Measurements from ENCODE around the gene CD226.

The CD226 gene

GRCh38 chr18:69935319-69936190, 12.1 kb downstream of the CD226 start:
- TF ChIP-seq, protein P1, sequence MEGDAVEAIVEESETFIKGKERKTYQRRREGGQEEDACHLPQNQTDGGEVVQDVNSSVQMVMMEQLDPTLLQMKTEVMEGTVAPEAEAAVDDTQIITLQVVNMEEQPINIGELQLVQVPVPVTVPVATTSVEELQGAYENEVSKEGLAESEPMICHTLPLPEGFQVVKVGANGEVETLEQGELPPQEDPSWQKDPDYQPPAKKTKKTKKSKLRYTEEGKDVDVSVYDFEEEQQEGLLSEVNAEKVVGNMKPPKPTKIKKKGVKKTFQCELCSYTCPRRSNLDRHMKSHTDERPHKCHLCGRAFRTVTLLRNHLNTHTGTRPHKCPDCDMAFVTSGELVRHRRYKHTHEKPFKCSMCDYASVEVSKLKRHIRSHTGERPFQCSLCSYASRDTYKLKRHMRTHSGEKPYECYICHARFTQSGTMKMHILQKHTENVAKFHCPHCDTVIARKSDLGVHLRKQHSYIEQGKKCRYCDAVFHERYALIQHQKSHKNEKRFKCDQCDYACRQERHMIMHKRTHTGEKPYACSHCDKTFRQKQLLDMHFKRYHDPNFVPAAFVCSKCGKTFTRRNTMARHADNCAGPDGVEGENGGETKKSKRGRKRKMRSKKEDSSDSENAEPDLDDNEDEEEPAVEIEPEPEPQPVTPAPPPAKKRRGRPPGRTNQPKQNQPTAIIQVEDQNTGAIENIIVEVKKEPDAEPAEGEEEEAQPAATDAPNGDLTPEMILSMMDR (IDR thresholded peaks at IDR 0.05): no peak
- TF ChIP-seq ZFX (IDR thresholded peaks at IDR 0.05; ENCODE audit: borderline replicate concordance): no peak
- no peak overlapping the region for H3K27ac ChIP-seq

- H3K27ac ChIP-seq: no peak overlapping the region
- TF ChIP-seq, protein P1 (IDR thresholded peaks at IDR 0.05): no peak
- TF ChIP-seq ZFX (IDR thresholded peaks at IDR 0.05; ENCODE audit: borderline replicate concordance): no peak
Measured at GRCh38 chr18:69934601-69935265, 12.9 kb downstream of the CD226 start.

- H3K27ac ChIP-seq: no peak overlapping the region
- TF ChIP-seq, protein P1 (IDR thresholded peaks at IDR 0.05): no peak
- TF ChIP-seq ZFX (IDR thresholded peaks at IDR 0.05; ENCODE audit: borderline replicate concordance): no peak
Measured at GRCh38 chr18:69929041-69929774, 18.5 kb downstream of the CD226 start.

- H3K27ac ChIP-seq: no peak overlapping the region
- TF ChIP-seq, protein P1 (IDR thresholded peaks at IDR 0.05): no peak
- TF ChIP-seq ZFX (IDR thresholded peaks at IDR 0.05; ENCODE audit: borderline replicate concordance): no peak
Measured at GRCh38 chr18:69916412-69916811, 31.3 kb downstream of the CD226 start.

GRCh38 chr18:69908838-69909237, 38.8 kb downstream of the CD226 start:
- no peak overlapping the region for H3K27ac ChIP-seq
- TF ChIP-seq ZFX (IDR thresholded peaks at IDR 0.05; ENCODE audit: borderline replicate concordance): no peak
- TF ChIP-seq, protein P1 (IDR thresholded peaks at IDR 0.05): no peak

DNA sequence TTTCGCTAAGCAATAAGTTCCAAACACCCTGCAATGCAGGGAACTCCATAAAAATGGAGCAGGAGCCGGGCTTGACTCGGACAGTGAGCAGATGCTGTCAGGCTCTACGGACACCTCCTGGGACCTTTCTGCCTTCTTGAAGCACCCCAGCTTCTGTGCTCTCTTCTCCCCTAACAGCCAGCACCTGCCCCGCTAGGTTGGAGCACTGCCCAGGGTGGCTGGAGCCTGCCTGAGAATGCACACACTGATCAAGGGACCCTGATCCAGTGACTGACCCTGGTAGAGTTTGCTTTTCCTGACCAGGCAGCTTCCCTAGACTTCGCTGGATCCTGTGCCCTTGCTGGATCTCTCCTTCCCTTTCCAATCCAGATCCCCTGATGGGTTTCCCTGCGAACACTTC, 40.9 kb downstream of the CD226 start:
- TF ChIP-seq ZFX (IDR thresholded peaks at IDR 0.05; ENCODE audit: borderline replicate concordance): no peak
- TF ChIP-seq, protein P1 (IDR thresholded peaks at IDR 0.05): no peak

More for the DNA sequence above, 40.9 kb downstream of the CD226 start:
- no peak overlapping the region for H3K27ac ChIP-seq

Data from 22Rv1 (cell line).